A549 (cell line): Measurements from ENCODE around the gene NPFFR2.

ENCODE experiments used
- HOXA7 ChIP-seq: fragments of 250-450 bp; sonication (Bioruptor Pico); IDR thresholded peaks from 2 replicates; pipeline ENCODE4 v1.5.0; 2020; ENCODE audit warnings: mild to moderate bottlenecking, moderate library complexity
- KDM1A ChIP-seq: fragments of 200-600 bp; sonication (generic); IDR thresholded peaks from 2 replicates; pipeline ENCODE4 v1.6.1; 2016; ENCODE audit warnings: low read depth, mild to moderate bottlenecking
- KDM5A ChIP-seq: fragments of 200-600 bp; sonication (generic); IDR thresholded peaks from 2 replicates; pipeline ENCODE4 v1.6.1; 2016; ENCODE audit warnings: antibody characterized with exemption, mild to moderate bottlenecking
- MYC ChIP-seq: IDR thresholded peaks from 2 replicates; pipeline ENCODE4 v1.6.1; 2012; ENCODE audit warnings: mild to moderate bottlenecking, inconsistent platforms, low read length, improper control_type of control experiment, borderline replicate concordance
- NPAS2 ChIP-seq: fragments of 250-450 bp; sonication (Bioruptor Pico); IDR thresholded peaks from 2 replicates; pipeline ENCODE4 v1.8.0; 2022; ENCODE audit warnings: mild to moderate bottlenecking, moderate library complexity, borderline replicate concordance
- POLR2A ChIP-seq: IDR thresholded peaks from 2 replicates; pipeline ENCODE4 v1.6.1; 2012; ENCODE audit warnings: mild to moderate bottlenecking, low read length
- RCOR1 ChIP-seq: fragments of 150-350 bp; IDR thresholded peaks from 2 replicates; pipeline ENCODE4 v1.6.1; 2014; ENCODE audit warnings: antibody characterized with exemption, low read length, low read depth
- RFX5 ChIP-seq: fragments of 450-650 bp; IDR thresholded peaks from 2 replicates; pipeline ENCODE4 v1.7.1; 2014; ENCODE audit warnings: antibody characterized with exemption, mild to moderate bottlenecking, moderate library complexity
- RNF2 ChIP-seq: fragments of 200-600 bp; sonication (generic); IDR thresholded peaks from 2 replicates; pipeline ENCODE4 v1.6.1; 2016; ENCODE audit warnings: low read depth, mild to moderate bottlenecking, antibody characterized with exemption, moderate library complexity, borderline replicate concordance
- TP53 ChIP-seq: fragments of 250-450 bp; sonication (Bioruptor Pico); IDR thresholded peaks from 2 replicates; pipeline ENCODE4 v1.5.0; 2021; ENCODE audit warnings: mild to moderate bottlenecking, moderate library complexity
- TF ChIP-seq, protein P1 (sequence below): fragments of 450-650 bp; IDR thresholded peaks from 2 replicates; pipeline ENCODE4 v1.6.1; 2014; ENCODE audit warnings: antibody characterized with exemption
- TF ChIP-seq, protein P2 (sequence below): fragments of >200 bp; sonication (Bioruptor Twin); formaldehyde crosslinking; IDR thresholded peaks from 3 replicates; pipeline ENCODE4 v1.5.1; 2016
- TF ChIP-seq, protein P3 (sequence below): fragments of 200-600 bp; sonication (generic); IDR thresholded peaks from 2 replicates; pipeline ENCODE4 v1.6.1; 2016; ENCODE audit warnings: antibody characterized with exemption, mild to moderate bottlenecking, moderate library complexity
- TF ChIP-seq, protein P4 (sequence below): fragments of >200 bp; sonication (Bioruptor Twin); formaldehyde crosslinking; IDR thresholded peaks from 2 replicates; pipeline ENCODE4 v1.6.1; 2016

DNA sequence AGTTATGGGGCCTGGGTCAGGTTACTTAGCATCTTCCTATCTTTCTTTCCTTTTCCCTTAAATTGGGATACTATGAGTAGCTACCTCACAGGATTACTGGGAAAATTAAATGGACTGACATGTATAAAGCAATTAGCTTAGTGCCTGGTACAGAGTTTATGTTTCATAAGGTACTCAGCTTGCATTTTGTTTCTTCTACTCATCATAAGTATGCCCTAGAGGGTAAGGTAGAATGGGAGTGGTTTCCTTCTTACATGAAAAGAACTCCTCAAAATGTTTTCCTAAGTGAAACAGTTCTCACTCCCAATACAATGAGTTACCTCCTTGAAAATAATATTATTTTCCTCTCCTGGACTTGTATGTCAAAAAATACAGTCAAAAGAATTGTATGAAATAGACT is 75.7 kb downstream of the NPFFR2 start:
- TF ChIP-seq RFX5 (no peak), RCOR1 (no peak), POLR2A (no peak), KDM5A (no peak), TP53 (CRISPR knock-in tag) (no peak), MYC (no peak), RNF2 (no peak), HOXA7 (CRISPR knock-in tag) (no peak), NPAS2 (CRISPR knock-in tag) (no peak), KDM1A (no peak)
- TF ChIP-seq, protein P1, sequence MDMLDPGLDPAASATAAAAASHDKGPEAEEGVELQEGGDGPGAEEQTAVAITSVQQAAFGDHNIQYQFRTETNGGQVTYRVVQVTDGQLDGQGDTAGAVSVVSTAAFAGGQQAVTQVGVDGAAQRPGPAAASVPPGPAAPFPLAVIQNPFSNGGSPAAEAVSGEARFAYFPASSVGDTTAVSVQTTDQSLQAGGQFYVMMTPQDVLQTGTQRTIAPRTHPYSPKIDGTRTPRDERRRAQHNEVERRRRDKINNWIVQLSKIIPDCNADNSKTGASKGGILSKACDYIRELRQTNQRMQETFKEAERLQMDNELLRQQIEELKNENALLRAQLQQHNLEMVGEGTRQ, result no peak
- TF ChIP-seq, protein P2, sequence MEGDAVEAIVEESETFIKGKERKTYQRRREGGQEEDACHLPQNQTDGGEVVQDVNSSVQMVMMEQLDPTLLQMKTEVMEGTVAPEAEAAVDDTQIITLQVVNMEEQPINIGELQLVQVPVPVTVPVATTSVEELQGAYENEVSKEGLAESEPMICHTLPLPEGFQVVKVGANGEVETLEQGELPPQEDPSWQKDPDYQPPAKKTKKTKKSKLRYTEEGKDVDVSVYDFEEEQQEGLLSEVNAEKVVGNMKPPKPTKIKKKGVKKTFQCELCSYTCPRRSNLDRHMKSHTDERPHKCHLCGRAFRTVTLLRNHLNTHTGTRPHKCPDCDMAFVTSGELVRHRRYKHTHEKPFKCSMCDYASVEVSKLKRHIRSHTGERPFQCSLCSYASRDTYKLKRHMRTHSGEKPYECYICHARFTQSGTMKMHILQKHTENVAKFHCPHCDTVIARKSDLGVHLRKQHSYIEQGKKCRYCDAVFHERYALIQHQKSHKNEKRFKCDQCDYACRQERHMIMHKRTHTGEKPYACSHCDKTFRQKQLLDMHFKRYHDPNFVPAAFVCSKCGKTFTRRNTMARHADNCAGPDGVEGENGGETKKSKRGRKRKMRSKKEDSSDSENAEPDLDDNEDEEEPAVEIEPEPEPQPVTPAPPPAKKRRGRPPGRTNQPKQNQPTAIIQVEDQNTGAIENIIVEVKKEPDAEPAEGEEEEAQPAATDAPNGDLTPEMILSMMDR, result no peak
- TF ChIP-seq, protein P3, sequence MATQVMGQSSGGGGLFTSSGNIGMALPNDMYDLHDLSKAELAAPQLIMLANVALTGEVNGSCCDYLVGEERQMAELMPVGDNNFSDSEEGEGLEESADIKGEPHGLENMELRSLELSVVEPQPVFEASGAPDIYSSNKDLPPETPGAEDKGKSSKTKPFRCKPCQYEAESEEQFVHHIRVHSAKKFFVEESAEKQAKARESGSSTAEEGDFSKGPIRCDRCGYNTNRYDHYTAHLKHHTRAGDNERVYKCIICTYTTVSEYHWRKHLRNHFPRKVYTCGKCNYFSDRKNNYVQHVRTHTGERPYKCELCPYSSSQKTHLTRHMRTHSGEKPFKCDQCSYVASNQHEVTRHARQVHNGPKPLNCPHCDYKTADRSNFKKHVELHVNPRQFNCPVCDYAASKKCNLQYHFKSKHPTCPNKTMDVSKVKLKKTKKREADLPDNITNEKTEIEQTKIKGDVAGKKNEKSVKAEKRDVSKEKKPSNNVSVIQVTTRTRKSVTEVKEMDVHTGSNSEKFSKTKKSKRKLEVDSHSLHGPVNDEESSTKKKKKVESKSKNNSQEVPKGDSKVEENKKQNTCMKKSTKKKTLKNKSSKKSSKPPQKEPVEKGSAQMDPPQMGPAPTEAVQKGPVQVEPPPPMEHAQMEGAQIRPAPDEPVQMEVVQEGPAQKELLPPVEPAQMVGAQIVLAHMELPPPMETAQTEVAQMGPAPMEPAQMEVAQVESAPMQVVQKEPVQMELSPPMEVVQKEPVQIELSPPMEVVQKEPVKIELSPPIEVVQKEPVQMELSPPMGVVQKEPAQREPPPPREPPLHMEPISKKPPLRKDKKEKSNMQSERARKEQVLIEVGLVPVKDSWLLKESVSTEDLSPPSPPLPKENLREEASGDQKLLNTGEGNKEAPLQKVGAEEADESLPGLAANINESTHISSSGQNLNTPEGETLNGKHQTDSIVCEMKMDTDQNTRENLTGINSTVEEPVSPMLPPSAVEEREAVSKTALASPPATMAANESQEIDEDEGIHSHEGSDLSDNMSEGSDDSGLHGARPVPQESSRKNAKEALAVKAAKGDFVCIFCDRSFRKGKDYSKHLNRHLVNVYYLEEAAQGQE, result no peak
- TF ChIP-seq, protein P4, sequence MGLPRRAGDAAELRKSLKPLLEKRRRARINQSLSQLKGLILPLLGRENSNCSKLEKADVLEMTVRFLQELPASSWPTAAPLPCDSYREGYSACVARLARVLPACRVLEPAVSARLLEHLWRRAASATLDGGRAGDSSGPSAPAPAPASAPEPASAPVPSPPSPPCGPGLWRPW, result no peak
